Daoy (cell line): ENCODE results near the gene ACE. TPM values are rescaled to one million over a fixed set of nuclear protein-coding genes. Genes with fewer than 3 reads are reported as not detected.
A peak's percentile ranks its signal among the peaks of the same experiment; 100 is the strongest.

ENCODE experiments used
- DNase-seq: peaks from one replicate; pipeline ENCODE4 v3.0.0-alpha.2; 2015; ENCODE audit warnings: low read depth
- total RNA-seq: library from RNA; depleted of rRNA; stranded (reverse); fragments of >200 nt; shearing (Covaris generic); gene quantifications from 2 replicates; pipeline ENCODE4 v1.2.3, GENCODE V29; 2014; rRNA removed

Gene ACE
- total RNA-seq, 1 experiment from 2014 or later, result 0.29 TPM

DNA sequence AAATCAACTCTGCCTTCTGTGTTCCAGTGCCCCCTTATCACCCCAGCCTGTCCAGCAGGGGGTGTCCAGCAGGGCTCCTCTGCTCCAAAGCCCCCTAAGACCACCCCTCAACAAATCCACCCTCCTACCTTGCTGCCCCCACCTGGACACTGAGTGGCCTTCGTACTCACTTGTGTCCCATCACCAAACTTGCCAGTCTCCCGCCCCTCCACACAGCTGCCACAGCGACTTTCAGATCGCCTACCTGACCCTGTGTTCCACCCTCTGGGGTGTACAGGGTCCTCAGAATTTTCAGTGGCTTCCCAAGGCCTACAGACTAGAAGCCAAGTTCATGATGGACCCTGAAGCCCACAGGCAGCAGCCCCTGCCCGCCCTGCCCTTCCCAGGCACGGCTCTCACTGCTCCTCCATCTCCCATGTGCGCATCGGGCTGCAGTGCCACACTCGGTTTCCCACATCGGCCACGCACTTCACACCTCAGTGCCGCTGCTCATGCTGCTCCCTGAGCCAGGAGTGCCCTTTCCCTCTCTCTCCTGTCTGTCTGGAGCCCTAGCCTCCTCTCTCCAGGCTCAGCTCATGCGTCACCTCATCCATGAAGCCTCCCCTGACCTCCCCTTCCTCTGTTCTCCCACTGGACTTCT is 58.1 kb downstream of the ACE start:
- no peak for DNase-seq

DNA sequence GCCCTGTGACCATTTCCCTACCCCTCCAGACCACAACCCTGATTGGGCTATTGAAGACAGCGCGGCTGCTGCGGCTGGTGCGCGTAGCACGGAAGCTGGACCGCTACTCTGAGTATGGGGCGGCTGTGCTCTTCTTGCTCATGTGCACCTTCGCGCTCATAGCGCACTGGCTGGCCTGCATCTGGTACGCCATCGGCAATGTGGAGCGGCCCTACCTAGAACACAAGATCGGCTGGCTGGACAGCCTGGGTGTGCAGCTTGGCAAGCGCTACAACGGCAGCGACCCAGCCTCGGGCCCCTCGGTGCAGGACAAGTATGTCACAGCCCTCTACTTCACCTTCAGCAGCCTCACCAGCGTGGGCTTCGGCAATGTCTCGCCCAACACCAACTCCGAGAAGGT is 58.8 kb downstream of the ACE start:
- DNase-seq, result no peak

DNA sequence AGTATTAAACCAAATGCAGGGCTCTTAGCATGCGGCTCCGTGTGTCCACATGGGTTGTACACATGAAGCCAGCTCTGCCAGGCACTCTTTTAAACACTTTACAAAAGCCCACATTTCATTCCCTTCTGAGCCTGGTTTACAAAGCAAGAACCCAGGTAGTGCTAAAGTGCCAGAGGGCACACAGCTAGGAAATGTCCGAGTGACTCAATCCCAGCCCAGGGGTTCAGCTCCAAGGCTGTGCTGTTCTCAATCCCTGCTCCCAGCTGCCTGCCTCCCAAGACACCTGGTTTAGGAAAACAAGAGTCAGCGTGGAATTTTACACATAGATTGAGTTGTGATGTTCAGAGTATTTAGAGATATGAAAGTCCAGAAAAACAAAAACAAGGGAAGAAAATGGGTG is 60.1 kb downstream of the ACE start:
- DNase-seq, result peak; percentile 50

DNA sequence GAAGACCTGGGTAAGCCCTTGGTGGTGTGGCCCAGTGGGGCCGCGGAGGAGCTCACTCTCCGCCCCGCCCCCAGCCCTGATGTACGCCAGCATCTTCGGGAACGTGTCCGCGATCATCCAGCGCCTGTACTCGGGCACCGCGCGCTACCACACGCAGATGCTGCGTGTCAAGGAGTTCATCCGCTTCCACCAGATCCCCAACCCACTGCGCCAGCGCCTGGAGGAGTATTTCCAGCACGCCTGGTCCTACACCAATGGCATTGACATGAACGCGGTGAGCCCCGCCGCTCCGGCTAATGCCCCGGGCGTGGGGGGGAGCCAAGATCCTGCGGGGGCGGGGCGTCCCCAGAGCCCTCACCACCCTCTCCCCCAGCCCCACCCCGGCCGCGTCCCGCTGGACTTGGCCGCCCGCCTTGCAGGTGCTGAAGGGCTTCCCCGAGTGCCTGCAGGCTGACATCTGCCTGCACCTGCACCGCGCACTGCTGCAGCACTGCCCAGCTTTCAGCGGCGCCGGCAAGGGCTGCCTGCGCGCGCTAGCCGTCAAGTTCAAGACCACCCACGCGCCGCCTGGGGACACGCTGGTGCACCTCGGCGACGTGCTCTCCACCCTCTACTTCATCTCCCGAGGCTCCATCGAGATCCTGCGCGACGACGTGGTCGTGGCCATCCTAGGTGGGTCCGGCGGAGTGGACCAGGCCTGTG is 61.3 kb downstream of the ACE start:
- DNase-seq, result no peak

DNA sequence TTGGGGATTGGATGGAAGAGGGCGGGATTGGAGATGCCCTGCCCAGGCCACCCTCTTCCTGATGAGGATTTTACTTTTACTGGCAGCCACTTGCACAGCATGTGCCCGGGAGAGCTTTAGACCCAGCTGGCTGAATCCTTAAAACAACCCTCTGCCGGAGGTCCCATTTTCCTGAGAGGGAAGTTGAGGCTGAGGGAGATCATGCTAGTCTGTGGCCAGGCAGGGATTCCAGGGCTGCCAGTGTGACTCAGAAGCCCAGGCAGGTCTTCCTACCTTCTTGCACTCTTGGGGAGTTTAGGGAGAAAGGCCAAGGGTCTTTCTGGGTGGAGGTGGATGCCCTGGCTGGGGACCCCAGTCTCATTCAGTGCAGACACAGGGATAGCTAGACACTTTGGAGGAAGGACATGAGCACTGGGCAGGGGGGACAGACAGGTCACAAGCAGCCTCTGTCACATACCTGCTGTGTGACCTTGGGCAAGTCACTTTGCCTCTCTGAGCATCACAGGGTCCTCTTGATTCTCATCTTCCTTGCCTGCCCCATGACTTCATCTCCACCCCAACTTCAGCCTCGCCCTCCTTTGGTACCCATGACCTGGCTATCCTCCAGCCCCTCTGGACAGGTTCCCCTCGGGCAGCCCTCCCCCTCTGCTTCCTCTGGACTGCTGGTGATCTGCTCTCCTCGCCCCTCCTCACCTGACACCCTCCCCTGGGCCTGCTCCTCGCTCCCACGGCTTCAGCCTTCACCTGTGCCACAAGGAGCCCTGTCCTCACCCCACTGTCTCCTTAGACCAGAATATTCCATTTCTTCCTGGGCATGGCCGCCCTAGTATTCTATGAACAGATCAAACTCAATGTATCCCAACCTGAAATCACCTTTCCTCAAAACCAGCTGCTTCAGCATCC is 62.1 kb downstream of the ACE start:
- no peak for DNase-seq

DNA sequence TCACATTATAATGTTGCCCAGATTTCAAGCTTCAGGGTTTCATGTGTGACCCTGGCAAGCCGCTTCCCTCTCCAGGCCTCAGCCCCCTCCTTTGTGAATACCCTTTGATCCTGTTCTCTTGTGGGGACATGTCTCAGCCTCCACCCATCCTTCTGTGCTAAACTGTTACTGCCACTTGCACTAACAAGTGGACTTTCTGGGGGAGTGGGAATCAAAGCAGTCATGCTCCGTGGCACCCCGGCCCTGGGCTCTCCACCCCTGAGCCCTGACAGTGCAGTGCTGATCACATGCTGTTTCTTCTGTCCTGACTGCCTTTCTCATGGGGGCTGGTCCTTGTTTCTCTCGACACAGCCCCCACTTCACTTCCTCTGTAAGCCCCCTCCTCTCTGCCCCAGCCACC is 63.7 kb downstream of the ACE start:
- DNase-seq, result no peak

DNA sequence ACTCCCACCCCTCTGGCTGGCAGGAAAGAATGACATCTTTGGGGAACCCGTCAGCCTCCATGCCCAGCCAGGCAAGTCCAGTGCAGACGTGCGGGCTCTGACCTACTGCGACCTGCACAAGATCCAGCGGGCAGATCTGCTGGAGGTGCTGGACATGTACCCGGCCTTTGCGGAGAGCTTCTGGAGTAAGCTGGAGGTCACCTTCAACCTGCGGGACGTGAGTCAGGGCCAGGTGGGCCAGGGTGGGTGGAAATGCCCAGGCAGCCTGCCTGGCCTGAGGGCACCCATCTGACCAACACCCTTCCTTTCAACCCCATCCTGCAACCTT is 65.3 kb downstream of the ACE start:
- no peak for DNase-seq

DNA sequence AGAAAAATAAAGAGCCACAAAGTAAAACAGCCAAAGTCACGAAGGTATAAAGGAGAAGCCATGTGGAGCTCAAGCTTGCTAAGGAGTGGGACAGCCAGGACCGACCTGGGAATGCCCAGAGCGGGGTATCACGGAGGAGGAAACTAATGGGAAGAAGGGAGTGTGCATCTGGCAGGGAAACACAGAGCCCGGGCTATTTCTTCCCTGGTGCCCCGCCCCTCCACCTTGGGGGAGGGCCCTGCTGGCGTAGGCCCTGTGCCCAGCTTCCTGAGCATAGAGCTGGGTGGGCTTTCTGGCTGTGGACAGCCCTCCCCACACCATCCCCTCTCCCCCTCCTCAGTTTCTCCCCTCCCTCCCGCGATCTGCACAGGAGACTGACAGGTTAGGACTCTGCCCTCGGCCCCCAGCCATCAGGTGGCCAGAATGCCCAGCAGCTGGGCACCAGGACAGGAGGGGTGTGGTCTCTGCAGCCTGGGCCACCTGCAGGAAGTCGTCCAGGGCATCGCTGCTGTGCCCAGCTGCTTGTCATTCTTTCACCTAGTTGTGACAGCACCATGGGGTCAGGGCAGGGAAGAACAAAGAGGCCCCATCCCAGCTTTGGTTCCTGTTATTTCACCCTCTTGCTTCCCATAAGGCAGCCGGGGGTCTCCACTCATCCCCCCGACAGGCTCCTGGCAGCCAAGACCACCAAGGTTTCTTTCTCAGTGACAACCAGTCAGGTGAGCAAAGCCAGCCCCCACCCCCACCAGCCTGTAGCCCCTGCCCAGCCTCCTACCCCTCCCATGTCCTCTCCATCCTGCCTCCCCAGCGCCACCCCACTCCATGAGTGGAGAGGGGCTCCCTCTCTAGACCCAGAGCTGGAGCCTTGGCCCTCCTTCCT is 66.3 kb downstream of the ACE start:
- DNase-seq, result no peak

DNA sequence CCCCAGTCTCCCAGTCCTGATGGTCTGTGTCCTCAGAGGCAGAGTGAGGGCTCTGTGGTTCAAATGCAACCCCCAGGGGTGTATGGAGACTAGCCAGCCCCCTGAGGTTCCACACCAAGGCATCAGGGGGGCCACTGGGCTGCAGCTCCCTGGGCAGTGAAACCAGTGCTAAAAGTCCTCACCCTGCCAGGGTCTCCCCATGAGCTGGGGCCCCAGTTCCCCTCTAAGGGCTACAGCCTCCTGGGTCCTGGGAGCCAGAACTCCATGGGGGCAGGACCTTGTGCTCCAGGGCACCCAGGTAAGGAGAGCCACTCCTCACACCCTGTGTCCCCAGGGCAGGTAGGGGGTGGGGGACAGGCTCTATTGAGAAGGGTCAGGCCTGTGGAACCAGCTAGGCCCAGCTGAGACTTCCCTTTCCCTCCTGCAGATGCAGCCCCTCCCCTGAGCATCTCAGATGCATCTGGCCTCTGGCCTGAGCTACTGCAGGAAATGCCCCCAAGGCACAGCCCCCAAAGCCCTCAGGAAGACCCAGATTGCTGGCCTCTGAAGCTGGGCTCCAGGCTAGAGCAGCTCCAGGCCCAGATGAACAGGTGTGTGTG is 67.1 kb downstream of the ACE start:
- DNase-seq, result no peak

DNA sequence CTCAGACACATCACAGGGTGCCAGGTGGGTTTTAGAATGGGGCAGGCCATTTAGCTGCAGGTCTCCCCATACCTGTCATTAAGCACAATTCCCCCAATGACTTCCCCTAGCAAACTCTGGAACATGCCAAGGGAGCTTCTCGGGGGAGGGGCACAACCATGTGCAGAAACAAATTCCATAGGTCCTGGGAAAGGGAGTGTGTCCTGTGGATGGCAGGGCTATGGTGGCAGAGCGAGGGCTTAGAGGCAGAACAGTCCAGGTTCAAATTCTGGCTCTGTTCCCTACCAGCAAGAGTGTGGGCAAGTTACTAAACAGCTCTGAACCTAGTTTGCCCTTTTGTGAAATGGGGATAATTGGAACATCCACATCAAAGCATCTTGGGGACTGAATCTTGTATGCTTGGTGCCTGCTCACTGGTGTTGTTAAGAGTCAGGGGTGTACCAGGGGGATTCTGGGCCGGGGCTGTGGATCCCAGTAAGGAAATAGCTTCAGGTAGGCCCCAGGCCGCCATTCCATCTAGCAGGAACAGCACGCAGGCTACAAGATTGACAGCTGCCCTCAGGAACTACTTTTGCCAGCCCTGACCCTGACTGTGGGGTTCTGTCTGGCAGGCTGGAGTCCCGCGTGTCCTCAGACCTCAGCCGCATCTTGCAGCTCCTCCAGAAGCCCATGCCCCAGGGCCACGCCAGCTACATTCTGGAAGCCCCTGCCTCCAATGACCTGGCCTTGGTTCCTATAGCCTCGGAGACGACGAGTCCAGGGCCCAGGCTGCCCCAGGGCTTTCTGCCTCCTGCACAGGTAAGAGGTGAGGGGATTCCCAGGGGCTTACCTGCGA is 67.8 kb downstream of the ACE start:
- no peak for DNase-seq

DNA sequence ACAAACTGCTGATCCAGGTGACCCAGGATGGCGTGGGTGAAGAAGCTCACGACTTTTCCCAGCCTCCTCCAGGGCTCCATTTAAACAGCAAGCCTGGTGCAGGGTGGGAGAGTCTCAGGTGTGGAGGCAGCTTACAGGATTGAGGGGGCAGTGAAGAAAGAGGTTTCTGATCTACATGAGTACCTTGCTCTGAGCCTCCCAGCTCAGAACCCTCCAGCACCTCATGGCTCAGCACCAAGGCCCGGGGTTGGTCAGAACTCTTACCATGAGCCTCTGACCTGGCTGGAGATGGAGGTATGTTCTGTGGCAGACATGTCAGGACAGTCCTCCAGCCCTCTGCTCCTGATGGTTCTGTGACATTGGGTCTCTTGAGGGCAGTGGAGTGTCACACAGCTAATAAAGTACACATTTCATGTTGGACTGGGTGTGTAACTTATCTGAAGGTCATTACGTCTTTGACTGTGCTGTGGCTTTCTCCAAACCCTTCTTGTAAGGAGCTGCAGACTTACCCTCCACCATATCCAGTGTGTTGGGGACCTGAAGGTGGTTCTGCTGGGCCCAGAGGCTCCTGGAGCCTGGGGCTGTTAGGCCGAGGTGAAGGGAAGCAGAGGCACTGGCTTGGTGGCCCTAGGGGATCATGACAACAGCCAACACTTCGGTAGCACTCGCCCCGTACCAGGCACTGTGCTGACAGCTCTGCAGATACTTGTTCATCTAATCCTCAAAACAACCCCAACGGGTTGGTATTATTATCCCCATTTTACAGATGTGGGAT is 69.6 kb downstream of the ACE start:
- no peak for DNase-seq

DNA sequence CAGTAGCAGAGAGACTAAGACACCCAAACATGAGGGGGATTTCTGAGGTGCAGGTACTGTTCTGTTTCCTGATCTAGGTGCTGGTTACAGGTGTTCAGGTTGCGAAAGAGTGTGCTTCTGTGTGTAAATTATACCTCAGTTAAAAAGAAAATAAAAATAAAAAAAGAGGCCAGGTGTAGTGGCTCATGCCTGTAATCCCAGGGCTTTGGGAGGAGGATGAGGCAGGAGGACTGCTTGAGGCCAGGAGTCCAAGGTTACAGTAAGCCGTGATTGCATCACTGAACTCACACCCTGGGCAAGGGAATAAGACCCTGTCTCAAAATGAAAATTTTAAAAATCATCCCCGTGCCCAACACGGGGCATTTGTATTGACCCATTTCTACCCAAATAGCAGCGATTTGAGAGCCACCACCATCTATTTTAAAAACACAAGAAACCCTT is 70.2 kb downstream of the ACE start:
- DNase-seq, result no peak

Other genes starting within 250 kb of the ACE start
- 16.7 and 21.1 TPM in 2 replicates for gene CYB561, start 30.8 kb upstream of the ACE start, total RNA-seq
- gene KCNH6, start 46.3 kb downstream of the ACE start, total RNA-seq, result not detected in 2 replicates
- gene DCAF7, start 73.4 kb downstream of the ACE start, total RNA-seq, result 29.9 and 36.7 TPM in 2 replicates
- gene TACO1, start 123.8 kb downstream of the ACE start, total RNA-seq, result 22.9 and 23.8 TPM in 2 replicates
- gene MAP3K3, start 145.4 kb downstream of the ACE start, total RNA-seq, result 16.8 and 19.7 TPM in 2 replicates
- gene LIMD2, start 223.1 kb downstream of the ACE start, total RNA-seq, result 32.3 and 41.7 TPM in 2 replicates